Fibroblast of pulmonary artery (primary cell): Measurements from ENCODE around the gene SEC22A.

ENCODE experiments used
- DNase-seq: peaks from one replicate; pipeline ENCODE4 v3.0.0-alpha.2; 2010; ENCODE audit warnings: low read depth
- H3K4me3 ChIP-seq: replicated peaks from 2 replicates; pipeline ENCODE4 v1.5.1; 2011; ENCODE audit warnings: low read depth, mild to moderate bottlenecking, control low read depth, low read length, moderate library complexity
- TF ChIP-seq, protein P1 (sequence below): IDR thresholded peaks from 2 replicates; pipeline ENCODE4 v1.5.1; 2011; ENCODE audit warnings: mild to moderate bottlenecking, control low read depth, low read length, inconsistent platforms; ENCODE audit errors: missing control alignments

SEC22A gene

GRCh38 chr3:123283074-123283473 is 81.3 kb downstream of the SEC22A start:
- no peak overlapping the region for H3K4me3 ChIP-seq
- DNase-seq = no peak
- TF ChIP-seq, protein P1, sequence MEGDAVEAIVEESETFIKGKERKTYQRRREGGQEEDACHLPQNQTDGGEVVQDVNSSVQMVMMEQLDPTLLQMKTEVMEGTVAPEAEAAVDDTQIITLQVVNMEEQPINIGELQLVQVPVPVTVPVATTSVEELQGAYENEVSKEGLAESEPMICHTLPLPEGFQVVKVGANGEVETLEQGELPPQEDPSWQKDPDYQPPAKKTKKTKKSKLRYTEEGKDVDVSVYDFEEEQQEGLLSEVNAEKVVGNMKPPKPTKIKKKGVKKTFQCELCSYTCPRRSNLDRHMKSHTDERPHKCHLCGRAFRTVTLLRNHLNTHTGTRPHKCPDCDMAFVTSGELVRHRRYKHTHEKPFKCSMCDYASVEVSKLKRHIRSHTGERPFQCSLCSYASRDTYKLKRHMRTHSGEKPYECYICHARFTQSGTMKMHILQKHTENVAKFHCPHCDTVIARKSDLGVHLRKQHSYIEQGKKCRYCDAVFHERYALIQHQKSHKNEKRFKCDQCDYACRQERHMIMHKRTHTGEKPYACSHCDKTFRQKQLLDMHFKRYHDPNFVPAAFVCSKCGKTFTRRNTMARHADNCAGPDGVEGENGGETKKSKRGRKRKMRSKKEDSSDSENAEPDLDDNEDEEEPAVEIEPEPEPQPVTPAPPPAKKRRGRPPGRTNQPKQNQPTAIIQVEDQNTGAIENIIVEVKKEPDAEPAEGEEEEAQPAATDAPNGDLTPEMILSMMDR = no peak

- H3K4me3 ChIP-seq = no peak overlapping the region
- TF ChIP-seq, protein P1 = no peak
- DNase-seq = no peak
These were observed 82.1 kb downstream of the SEC22A start for GRCh38 chr3:123283657-123284398.

- TF ChIP-seq, protein P1 = no peak
- no peak for DNase-seq
These were observed 82.8 kb downstream of the SEC22A start for GRCh38 chr3:123284399-123285010.

DNA sequence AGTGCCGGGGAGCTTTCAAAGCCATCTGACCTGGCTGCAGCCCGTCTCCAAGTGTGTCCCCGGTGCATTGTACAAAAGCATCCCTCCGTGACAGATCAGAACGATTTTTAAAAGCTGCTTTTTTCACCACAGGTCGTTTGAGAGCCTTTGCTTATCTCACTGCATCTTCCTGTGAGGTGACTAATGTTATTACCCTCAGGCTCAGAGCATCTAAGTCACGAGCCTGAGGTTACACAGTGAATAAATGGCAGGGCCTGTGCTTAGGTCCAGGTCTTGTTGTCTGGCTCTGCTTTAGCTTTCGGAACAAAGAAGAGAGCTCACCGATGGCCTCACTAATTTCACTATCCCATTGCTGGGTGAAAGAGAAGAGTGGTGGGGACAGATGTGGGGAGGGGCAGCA is 83.3 kb downstream of the SEC22A start:
- no peak for DNase-seq
- TF ChIP-seq, protein P1 = no peak
- H3K4me3 ChIP-seq = no peak overlapping the region

More at GRCh38 chr3:123284399-123285010, 82.8 kb downstream of the SEC22A start:
- H3K4me3 ChIP-seq = no peak overlapping the region

DNA sequence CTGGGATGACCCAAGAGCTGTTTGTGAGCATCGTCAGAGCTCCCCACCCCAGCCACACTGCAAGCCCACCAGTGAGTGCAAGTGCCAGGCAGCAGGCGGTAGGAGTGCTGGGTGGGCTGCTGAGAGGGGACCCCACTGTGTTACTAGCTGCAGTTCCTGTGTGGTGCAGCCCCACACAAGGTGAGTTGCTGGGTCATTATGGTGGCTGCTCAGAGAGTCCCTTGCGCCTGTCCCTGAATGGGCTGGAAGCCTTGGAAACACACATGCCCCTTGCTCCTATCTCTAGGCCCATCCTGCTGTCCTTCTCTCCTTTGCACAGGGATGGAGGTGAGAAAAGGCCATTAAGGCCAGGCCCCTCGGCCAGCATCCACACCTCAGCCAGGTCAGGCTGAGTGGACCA is 83.7 kb downstream of the SEC22A start:
- TF ChIP-seq, protein P1 = no peak
- no peak for DNase-seq
- no peak overlapping the region for H3K4me3 ChIP-seq

DNA sequence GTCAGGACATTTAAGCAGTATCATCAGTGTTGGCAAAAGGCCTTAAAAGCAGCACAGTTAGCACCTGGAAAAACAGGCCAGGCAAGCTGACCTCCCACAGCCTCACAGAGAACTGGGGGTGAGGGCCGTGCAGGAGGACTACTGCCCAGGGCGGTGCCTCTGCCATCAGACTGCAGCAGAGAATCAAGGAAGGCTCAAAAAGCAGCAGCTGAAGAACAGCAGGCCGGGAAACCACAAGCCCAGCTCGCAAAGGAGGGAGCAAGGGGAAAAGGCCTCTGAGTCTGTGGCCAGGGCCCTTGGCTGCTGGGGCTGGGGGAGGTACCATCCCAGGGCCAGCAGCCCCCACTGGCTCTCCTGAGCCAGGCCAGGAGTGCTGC is 84.2 kb downstream of the SEC22A start:
- TF ChIP-seq, protein P1 = no peak
- no peak overlapping the region for H3K4me3 ChIP-seq
- DNase-seq = no peak
